ENCODE data around the gene NEDD4.

GRCh38 chr15:55846116-55846707, 147.2 kb downstream of the NEDD4 start:
- TF ChIP-seq CTCF (IDR thresholded peaks at IDR 0.05) (peak; percentile 73 to 91 (median 88)), POLR2A (IDR thresholded peaks at IDR 0.05; ENCODE audit: low read depth) (no peak), POLR2AphosphoS5 (IDR thresholded peaks at IDR 0.05) (no peak)

Measured in esophagus muscularis mucosa (tissue), 3 donors.